DLD1 (cell line): Measurements from ENCODE around the gene CEP63.
"Not testable (repeated sequence)": the region's sequence is repeated elsewhere in the genome, so short reads cannot be mapped to it uniquely, and the experiment has no call there.

Experiments used
- in situ Hi-C: cut with HindIII; loops from 2 replicates; pipeline ENCODE4 v1.10.0; 2017; ENCODE audit warnings: low sequenced_read_pairs

The CEP63 gene

GRCh38 chr3:134564991-134565390, 79.1 kb downstream of the CEP63 start:
- in situ Hi-C loops, result no loop called here

GRCh38 chr3:134567605-134568004, 81.7 kb downstream of the CEP63 start:
- in situ Hi-C loops, result no loop called here

GRCh38 chr3:134568790-134569189, 82.9 kb downstream of the CEP63 start:
- in situ Hi-C loops, result no loop called here

- in situ Hi-C loops, result not testable (repeated sequence)
These were observed 84.0 kb downstream of the CEP63 start for GRCh38 chr3:134569899-134570298.

- in situ Hi-C loops, result no loop called here
These were observed 90.6 kb downstream of the CEP63 start for GRCh38 chr3:134576426-134576825.

- in situ Hi-C loops, result no loop called here
These were observed 91.0 kb downstream of the CEP63 start for GRCh38 chr3:134576831-134577230.

- in situ Hi-C loops, result no loop called here
These were observed 93.3 kb downstream of the CEP63 start for GRCh38 chr3:134579141-134579665.

GRCh38 chr3:134590766-134591165, 104.9 kb downstream of the CEP63 start:
- in situ Hi-C loops, result no loop called here

GRCh38 chr3:134592806-134593205, 106.9 kb downstream of the CEP63 start:
- in situ Hi-C loops, result no loop called here

GRCh38 chr3:134594331-134594741, 108.5 kb downstream of the CEP63 start:
- in situ Hi-C loops, result no loop called here

- in situ Hi-C loops, result not testable (repeated sequence)
These were observed 109.1 kb downstream of the CEP63 start for GRCh38 chr3:134594986-134595385.

GRCh38 chr3:134597390-134597970, 111.6 kb downstream of the CEP63 start:
- in situ Hi-C loops, result no loop called here

GRCh38 chr3:134598763-134599545, 113.1 kb downstream of the CEP63 start:
- in situ Hi-C loops, result no loop called here

- in situ Hi-C loops, result no loop called here
These were observed 114.3 kb downstream of the CEP63 start for GRCh38 chr3:134600206-134600605.

- in situ Hi-C loops, result no loop called here
These were observed 115.0 kb downstream of the CEP63 start for GRCh38 chr3:134600685-134601463.

GRCh38 chr3:134601539-134602439, 115.9 kb downstream of the CEP63 start:
- in situ Hi-C loops, result no loop called here

GRCh38 chr3:134602440-134602814, 116.6 kb downstream of the CEP63 start:
- in situ Hi-C loops, result no loop called here

- in situ Hi-C loops, result no loop called here
These were observed 117.6 kb downstream of the CEP63 start for GRCh38 chr3:134603480-134603879.

- in situ Hi-C loops, result no loop called here
These were observed 118.1 kb downstream of the CEP63 start for GRCh38 chr3:134603956-134604355.

GRCh38 chr3:134605556-134605955, 119.7 kb downstream of the CEP63 start:
- in situ Hi-C loops, result no loop called here
